Measurements from ENCODE around the gene THOC5.
"Not testable (repeated sequence)": the region's sequence is repeated elsewhere in the genome, so short reads cannot be mapped to it uniquely, and the experiment has no call there.

The THOC5 gene

GRCh38 chr22:29553351-29554224 lies at the start of gene THOC5:
Gene THOC5 (minus strand): TSS chr22:29553757. CDS start chr22:29549147, 4,610 bp downstream.
- no peaks in the 10 kb centered on the region for H3K9me3 Mint-ChIP-seq
- peak; percentile 94 for DNase-seq
- H3K36me3 Mint-ChIP-seq = peaks cover 35% of the 10 kb centered on the region
- H3K27me3 Mint-ChIP-seq = no peaks in the 10 kb centered on the region
- peak within 1 kb of the TSS; percentile 96 for H3K4me3 Mint-ChIP-seq
- H3K4me1 Mint-ChIP-seq = peaks cover 31% of the 10 kb centered on the region
- CTCF ChIA-PET = interaction anchor here (0.5 to 1.4 kb wide), 3 partner anchors 12 to 423 kb away, joined by 3 to 5 read pairs (median 4); no protein-coding TSS in a partner anchor
- H3K27ac Mint-ChIP-seq = peak within 1 kb of the TSS; percentile 90

GRCh38 chr22:29598684-29599020 lies 45.1 kb upstream of the THOC5 start:
- no peaks in the 10 kb centered on the region for H3K27me3 Mint-ChIP-seq
- no peak overlapping the region for H3K27ac Mint-ChIP-seq
- CTCF ChIA-PET = no interaction called here
- H3K4me3 Mint-ChIP-seq = no peak overlapping the region
- H3K36me3 Mint-ChIP-seq = no peaks in the 10 kb centered on the region
- peaks cover 4% of the 10 kb centered on the region for H3K9me3 Mint-ChIP-seq
- H3K4me1 Mint-ChIP-seq = peaks cover 15% of the 10 kb centered on the region
- no peak for DNase-seq

GRCh38 chr22:29597871-29598683 lies 44.5 kb upstream of the THOC5 start:
- H3K27ac Mint-ChIP-seq, DNase-seq, H3K27me3 Mint-ChIP-seq, H3K36me3 Mint-ChIP-seq, H3K9me3 Mint-ChIP-seq, H3K4me3 Mint-ChIP-seq, CTCF ChIA-PET: not testable (repeated sequence)
- H3K4me1 Mint-ChIP-seq = peaks cover 14% of the 10 kb centered on the region

GRCh38 chr22:29596408-29596807 lies 42.9 kb upstream of the THOC5 start:
- H3K9me3 Mint-ChIP-seq = peaks cover 4% of the 10 kb centered on the region
- H3K27ac Mint-ChIP-seq = no peak overlapping the region
- DNase-seq = no peak
- no peaks in the 10 kb centered on the region for H3K36me3 Mint-ChIP-seq
- H3K4me3 Mint-ChIP-seq = no peak overlapping the region
- peaks cover 5% of the 10 kb centered on the region for H3K4me1 Mint-ChIP-seq
- CTCF ChIA-PET = interaction anchor here (1.9 kb wide), 1 partner anchor 8 kb away, joined by 4 read pairs; no protein-coding TSS in a partner anchor
- no peaks in the 10 kb centered on the region for H3K27me3 Mint-ChIP-seq

- H3K4me1 Mint-ChIP-seq = peaks cover 15% of the 10 kb centered on the region
- H3K27me3 Mint-ChIP-seq, H3K4me3 Mint-ChIP-seq, DNase-seq, H3K27ac Mint-ChIP-seq, CTCF ChIA-PET, H3K36me3 Mint-ChIP-seq, H3K9me3 Mint-ChIP-seq: not testable (repeated sequence)
Observed at GRCh38 chr22:29594447-29594846, 40.9 kb upstream of the THOC5 start.

GRCh38 chr22:29593923-29594322 lies 40.4 kb upstream of the THOC5 start:
- peaks cover 4% of the 10 kb centered on the region for H3K9me3 Mint-ChIP-seq
- DNase-seq = no peak
- peaks cover 15% of the 10 kb centered on the region for H3K4me1 Mint-ChIP-seq
- CTCF ChIA-PET = no interaction called here
- H3K27ac Mint-ChIP-seq = no peak overlapping the region
- H3K4me3 Mint-ChIP-seq = no peak overlapping the region
- no peaks in the 10 kb centered on the region for H3K27me3 Mint-ChIP-seq
- no peaks in the 10 kb centered on the region for H3K36me3 Mint-ChIP-seq

GRCh38 chr22:29587938-29588699 lies 34.6 kb upstream of the THOC5 start:
- no peak overlapping the region for H3K4me3 Mint-ChIP-seq
- CTCF ChIA-PET = interaction anchor here (1.5 to 3.7 kb wide), 3 partner anchors 38 to 501 kb away, joined by 3 to 21 read pairs (median 18); no protein-coding TSS in a partner anchor
- H3K9me3 Mint-ChIP-seq = no peaks in the 10 kb centered on the region
- no peak overlapping the region for H3K27ac Mint-ChIP-seq
- no peaks in the 10 kb centered on the region for H3K36me3 Mint-ChIP-seq
- no peak for DNase-seq
- peaks cover 10% of the 10 kb centered on the region for H3K4me1 Mint-ChIP-seq
- peaks cover 4% of the 10 kb centered on the region for H3K27me3 Mint-ChIP-seq

- H3K4me3 Mint-ChIP-seq, H3K36me3 Mint-ChIP-seq, H3K27ac Mint-ChIP-seq, DNase-seq, H3K27me3 Mint-ChIP-seq, H3K9me3 Mint-ChIP-seq: not testable (repeated sequence)
- peaks cover 24% of the 10 kb centered on the region for H3K4me1 Mint-ChIP-seq
- CTCF ChIA-PET = interaction anchor here (0.7 to 1.4 kb wide), 2 partner anchors 20 to 104 kb away, joined by 3 to 5 read pairs; no protein-coding TSS in a partner anchor
Observed at GRCh38 chr22:29586193-29586705, 32.7 kb upstream of the THOC5 start.

GRCh38 chr22:29584975-29585374 lies 31.4 kb upstream of the THOC5 start:
- Mint-ChIP-seq H3K9me3 (peaks cover 3% of the 10 kb centered on the region), H3K4me3 (no peak overlapping the region), H3K27me3 (peaks cover 4% of the 10 kb centered on the region), H3K36me3 (peaks cover 2% of the 10 kb centered on the region), H3K27ac (no peak overlapping the region), H3K4me1 (peaks cover 26% of the 10 kb centered on the region)
- CTCF ChIA-PET = no interaction called here
- no peak for DNase-seq

GRCh38 chr22:29581799-29582198 lies 28.2 kb upstream of the THOC5 start:
- CTCF ChIA-PET = no interaction called here
- Mint-ChIP-seq H3K9me3 (peaks cover 3% of the 10 kb centered on the region), H3K27ac (no peak overlapping the region), H3K4me3 (peak overlapping the region; percentile 91), H3K4me1 (peaks cover 29% of the 10 kb centered on the region), H3K27me3 (no peaks in the 10 kb centered on the region), H3K36me3 (peaks cover 5% of the 10 kb centered on the region)
- DNase-seq = no peak

- H3K4me1 Mint-ChIP-seq = peaks cover 29% of the 10 kb centered on the region
- H3K27ac Mint-ChIP-seq = peak overlapping the region; percentile 89
- H3K27me3 Mint-ChIP-seq = no peaks in the 10 kb centered on the region
- H3K9me3 Mint-ChIP-seq = peaks cover 3% of the 10 kb centered on the region
- CTCF ChIA-PET = no interaction called here
- H3K4me3 Mint-ChIP-seq = peak overlapping the region; percentile 91
- H3K36me3 Mint-ChIP-seq = peaks cover 5% of the 10 kb centered on the region
- no peak for DNase-seq
Observed at GRCh38 chr22:29580200-29580810, 26.7 kb upstream of the THOC5 start.

GRCh38 chr22:29578462-29579200 lies 25.1 kb upstream of the THOC5 start:
- peaks cover 5% of the 10 kb centered on the region for H3K36me3 Mint-ChIP-seq
- H3K9me3 Mint-ChIP-seq = peaks cover 3% of the 10 kb centered on the region
- H3K4me1 Mint-ChIP-seq = peaks cover 29% of the 10 kb centered on the region
- H3K27ac Mint-ChIP-seq = no peak overlapping the region
- no peak for DNase-seq
- H3K4me3 Mint-ChIP-seq = no peak overlapping the region
- CTCF ChIA-PET = no interaction called here
- H3K27me3 Mint-ChIP-seq = no peaks in the 10 kb centered on the region
